HUES48 (cell line): Measurements from ENCODE around the gene PSD.

Experiments used
- H3K27ac ChIP-seq: one replicate; pipeline ENCODE4 v1.7.0; 2013; ENCODE audit warnings: low read depth, low read length, inconsistent platforms
- H3K27me3 ChIP-seq: 2 replicates; pipeline ENCODE4 v1.6.1; 2013; ENCODE audit warnings: mild to moderate bottlenecking, low read length; ENCODE audit not compliant: control insufficient read depth, insufficient read depth
- H3K36me3 ChIP-seq: 2 replicates; pipeline ENCODE4 v1.6.1; 2013; ENCODE audit warnings: low read length; ENCODE audit not compliant: control insufficient read depth, insufficient read depth
- H3K4me1 ChIP-seq: 2 replicates; pipeline ENCODE4 v1.6.1; 2013; ENCODE audit warnings: mild to moderate bottlenecking, low read length; ENCODE audit not compliant: control insufficient read depth, insufficient read depth
- H3K4me3 ChIP-seq: 2 replicates; pipeline ENCODE4 v1.5.1; 2013; ENCODE audit warnings: mild to moderate bottlenecking, low read depth, low read length
- H3K9ac ChIP-seq: 2 replicates; pipeline ENCODE4 v1.6.1; 2013; ENCODE audit warnings: mild to moderate bottlenecking, low read depth, low read length, moderate library complexity
- H3K9me3 ChIP-seq: 2 replicates; pipeline ENCODE4 v1.6.1; 2013; ENCODE audit warnings: low read length; ENCODE audit not compliant: control insufficient read depth, insufficient read depth

The PSD gene

GRCh38 chr10:102426803-102427287 is 8.3 kb upstream of the PSD start:
- peaks cover 12% of the 10 kb centered on the region; the same call in 1 of the 2 replicates for H3K4me1 ChIP-seq
- H3K36me3 ChIP-seq = peaks cover 17% of the 10 kb centered on the region
- no peaks in the 10 kb centered on the region for H3K9me3 ChIP-seq
- no peaks in the 10 kb centered on the region for H3K27me3 ChIP-seq
- no peak overlapping the region for H3K27ac ChIP-seq
- H3K9ac ChIP-seq = no peak overlapping the region
- H3K4me3 ChIP-seq = no peak overlapping the region

GRCh38 chr10:102425444-102425843 is 6.9 kb upstream of the PSD start:
- Histone ChIP-seq H3K4me3 (no peak overlapping the region), H3K9ac (no peak overlapping the region), H3K9me3 (no peaks in the 10 kb centered on the region), H3K36me3 (peaks cover 17% of the 10 kb centered on the region), H3K4me1 (peaks cover 8% of the 10 kb centered on the region; the same call in 1 of the 2 replicates), H3K27me3 (no peaks in the 10 kb centered on the region), H3K27ac (no peak overlapping the region)

GRCh38 chr10:102424916-102425315 is 6.3 kb upstream of the PSD start:
- H3K9me3 ChIP-seq = no peaks in the 10 kb centered on the region
- peaks cover 17% of the 10 kb centered on the region for H3K36me3 ChIP-seq
- H3K9ac ChIP-seq = no peak overlapping the region
- H3K27me3 ChIP-seq = no peaks in the 10 kb centered on the region
- peaks cover 8% of the 10 kb centered on the region for H3K4me1 ChIP-seq
- no peak overlapping the region for H3K27ac ChIP-seq
- H3K4me3 ChIP-seq = no peak overlapping the region

GRCh38 chr10:102424145-102424544 is 5.6 kb upstream of the PSD start:
- peaks cover 8% of the 10 kb centered on the region for H3K4me1 ChIP-seq
- H3K36me3 ChIP-seq = peaks cover 17% of the 10 kb centered on the region
- no peaks in the 10 kb centered on the region for H3K9me3 ChIP-seq
- no peak overlapping the region for H3K9ac ChIP-seq
- H3K4me3 ChIP-seq = no peak overlapping the region
- no peaks in the 10 kb centered on the region for H3K27me3 ChIP-seq
- H3K27ac ChIP-seq = no peak overlapping the region

GRCh38 chr10:102423372-102423968 is 4.9 kb upstream of the PSD start:
- no peaks in the 10 kb centered on the region for H3K9me3 ChIP-seq
- H3K4me3 ChIP-seq = no peak overlapping the region
- peaks cover 17% of the 10 kb centered on the region for H3K36me3 ChIP-seq
- H3K9ac ChIP-seq = no peak overlapping the region
- no peak overlapping the region for H3K27ac ChIP-seq
- peaks cover 9% of the 10 kb centered on the region for H3K4me1 ChIP-seq
- no peaks in the 10 kb centered on the region for H3K27me3 ChIP-seq

- peaks cover 17% of the 10 kb centered on the region for H3K36me3 ChIP-seq
- no peak overlapping the region for H3K9ac ChIP-seq
- H3K4me3 ChIP-seq = peak overlapping the region; percentile 81
- peaks cover 15% of the 10 kb centered on the region for H3K4me1 ChIP-seq
- H3K9me3 ChIP-seq = no peaks in the 10 kb centered on the region
- peak overlapping the region; percentile 37 for H3K27ac ChIP-seq
- no peaks in the 10 kb centered on the region for H3K27me3 ChIP-seq
Measured at GRCh38 chr10:102422545-102423129, 4.1 kb upstream of the PSD start.

- no peaks in the 10 kb centered on the region for H3K9me3 ChIP-seq
- no peaks in the 10 kb centered on the region for H3K27me3 ChIP-seq
- H3K4me1 ChIP-seq = peaks cover 15% of the 10 kb centered on the region
- peak overlapping the region; percentile 81 for H3K4me3 ChIP-seq
- H3K9ac ChIP-seq = no peak overlapping the region; the same call in 1 of the 2 replicates
- H3K27ac ChIP-seq = no peak overlapping the region
- peaks cover 17% of the 10 kb centered on the region for H3K36me3 ChIP-seq
Measured at GRCh38 chr10:102421757-102422512, 3.4 kb upstream of the PSD start.

- Histone ChIP-seq H3K4me1 (peaks cover 15% of the 10 kb centered on the region), H3K4me3 (peak overlapping the region; percentile 81), H3K9me3 (no peaks in the 10 kb centered on the region), H3K27ac (peak overlapping the region; percentile 86), H3K27me3 (no peaks in the 10 kb centered on the region), H3K36me3 (peaks cover 17% of the 10 kb centered on the region), H3K9ac (peak overlapping the region; percentile 70; the same call in 1 of the 2 replicates)
Measured at GRCh38 chr10:102421507-102421756, 2.8 kb upstream of the PSD start.

- Histone ChIP-seq H3K36me3 (peaks cover 17% of the 10 kb centered on the region), H3K4me3 (peak within 1 kb of the TSS; percentile 81), H3K9me3 (no peaks in the 10 kb centered on the region), H3K27ac (peak within 1 kb of the TSS; percentile 86), H3K4me1 (peaks cover 15% of the 10 kb centered on the region), H3K27me3 (no peaks in the 10 kb centered on the region), H3K9ac (peak within 1 kb of the TSS; percentile 70)
Measured at GRCh38 chr10:102420714-102421506, 2.3 kb upstream of the PSD start, which contains the start of gene FBXL15. Gene FBXL15, plus strand, starts transcription at chr10:102420836. Its CDS starts 294 bp downstream, at chr10:102421130.

- Histone ChIP-seq H3K27me3 (no peaks in the 10 kb centered on the region), H3K4me1 (peaks cover 15% of the 10 kb centered on the region), H3K9ac (0 out of 2 replicates have a peak overlapping the region, but pooled peaks have one; percentile 31), H3K27ac (peak overlapping the region; percentile 86), H3K4me3 (peak overlapping the region; percentile 81), H3K9me3 (no peaks in the 10 kb centered on the region), H3K36me3 (peaks cover 17% of the 10 kb centered on the region)
Measured at GRCh38 chr10:102420181-102420713, 1.7 kb upstream of the PSD start.
